ENCODE results near the gene MYH7. TPM values are rescaled to one million over a fixed set of nuclear protein-coding genes. Genes with fewer than 3 reads are reported as not detected.

The MYH7 gene
- total and polyA plus RNA-seq, 2 of the 4 experiments (the other 2 are of a cell fraction) = not detected

DNA sequence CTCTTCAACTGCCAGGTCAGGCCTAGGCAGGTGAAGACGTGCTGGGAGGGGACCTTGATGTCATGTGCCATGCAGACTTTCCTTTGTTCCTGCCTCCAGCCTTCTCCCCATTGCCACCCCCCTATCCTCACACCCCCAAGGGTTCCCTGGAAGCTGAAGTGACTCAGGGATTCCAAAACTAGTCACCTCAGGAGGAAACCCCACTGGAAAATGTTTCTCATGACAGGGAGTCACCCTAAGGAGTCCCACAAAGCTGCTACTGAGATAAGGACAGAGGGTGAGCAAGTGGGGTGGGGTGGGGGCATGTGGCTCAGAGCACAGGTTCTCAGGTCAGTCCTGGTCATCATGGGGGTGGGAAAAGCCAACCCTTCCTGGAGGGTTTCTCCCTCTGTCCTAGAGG lies 65.2 kb downstream of the MYH7 start:
- Histone ChIP-seq H4K5ac (ENCODE audit: low read depth, low read length) (no peak overlapping the region), H3K14ac (replicated peaks; ENCODE audit: low read depth, low read length) (no peak overlapping the region), H3K9ac (ENCODE audit: low read depth, low read length) (no peak overlapping the region), H3K4me2 (ENCODE audit: low read depth, low read length) (no peak overlapping the region), H3K4ac (ENCODE audit: low read depth, low read length) (no peak overlapping the region), H4K8ac (ENCODE audit: low read depth in 2 of 2, low read length in 2 of 2) (no peak overlapping the region), H3K56ac (ENCODE audit: extremely low read depth, insufficient read depth, low read length) (no peak overlapping the region), H2BK20ac (ENCODE audit: low read depth, low read length) (no peak overlapping the region), H2AK5ac (ENCODE audit: low read depth, low read length) (no peak overlapping the region), H4K20me1 (ENCODE audit: insufficient read depth, low read length) (no peaks in the 10 kb centered on the region), H2BK5ac (ENCODE audit: low read depth, low read length, poor library complexity, severe bottlenecking) (no peak overlapping the region), H3K36me3 (ENCODE audit: control insufficient read depth, insufficient read depth, low read length) (no peaks in the 10 kb centered on the region), H2AK9ac (replicated peaks; ENCODE audit: low read depth, low read length, poor library complexity) (no peak overlapping the region), H3K79me1 (ENCODE audit: low read depth in 1 of 2, low read length in 2 of 2) (no peaks in the 10 kb centered on the region), H2BK120ac (ENCODE audit: low read depth, low read length) (no peak overlapping the region), H3K9me3 (ENCODE audit: control insufficient read depth, insufficient read depth, low read length) (no peaks in the 10 kb centered on the region), H3K9me1 (ENCODE audit: insufficient read depth, low read length) (peaks cover 5% of the 10 kb centered on the region; the same call in 1 of the 2 replicates), H3K23ac (ENCODE audit: low read depth, low read length) (no peak overlapping the region), H3K18ac (ENCODE audit: low read depth, low read length) (no peak overlapping the region), H2BK15ac (ENCODE audit: low read depth, low read length) (no peak overlapping the region), H3K27me3 (ENCODE audit: control insufficient read depth, insufficient read depth, low read length) (peaks cover 39% of the 10 kb centered on the region), H3K4me1 (ENCODE audit: control insufficient read depth, insufficient read depth, low read length) (peaks cover 4% of the 10 kb centered on the region; the same call in 1 of the 2 replicates), H2AFZ (replicated peaks; ENCODE audit: low read length, poor library complexity) (no peak overlapping the region), H4K91ac (ENCODE audit: insufficient read depth, low read depth, low read length) (no peak overlapping the region), H3K4me3 (ENCODE audit: insufficient read depth, low read depth, low read length) (no peak overlapping the region), H3K27ac (ENCODE audit: insufficient read depth, low read length) (no peak overlapping the region)
- dilution Hi-C loops (cut with HindIII; ENCODE audit: low sequenced_read_pairs, unreplicated experiment) (no loop called here), intact Hi-C loops (cut with micrococcal nuclease) (no loop called here), in situ Hi-C loops (cut with MboI; ENCODE audit: low sequenced_read_pairs) (loop anchor here (10.0 kb wide), 1 partner anchor 45 kb away; the partner anchor contains the start of gene PABPN1)
- no peak for ATAC-seq (ENCODE audit: low read depth)
- ChIA-PET CTCF (no interaction called here), POLR2A (ENCODE audit: unreplicated experiment) (no interaction called here)
- DNase-seq = no peak
- no peak for TF ChIP-seq SMC3 (IDR thresholded peaks at IDR 0.05; ENCODE audit: low read depth, low read length)
- TF ChIP-seq CEBPB (IDR thresholded peaks at IDR 0.05; ENCODE audit: low read depth, low read length) = no peak
- no peak for TF ChIP-seq MAZ (IDR thresholded peaks at IDR 0.05; ENCODE audit: borderline replicate concordance, low read depth, low read length)
- TF ChIP-seq, protein P1, sequence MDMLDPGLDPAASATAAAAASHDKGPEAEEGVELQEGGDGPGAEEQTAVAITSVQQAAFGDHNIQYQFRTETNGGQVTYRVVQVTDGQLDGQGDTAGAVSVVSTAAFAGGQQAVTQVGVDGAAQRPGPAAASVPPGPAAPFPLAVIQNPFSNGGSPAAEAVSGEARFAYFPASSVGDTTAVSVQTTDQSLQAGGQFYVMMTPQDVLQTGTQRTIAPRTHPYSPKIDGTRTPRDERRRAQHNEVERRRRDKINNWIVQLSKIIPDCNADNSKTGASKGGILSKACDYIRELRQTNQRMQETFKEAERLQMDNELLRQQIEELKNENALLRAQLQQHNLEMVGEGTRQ (IDR thresholded peaks at IDR 0.05; ENCODE audit: low read depth, low read length) = no peak
- TF ChIP-seq CHD1 (IDR thresholded peaks at IDR 0.05; ENCODE audit: low read depth, low read length) = no peak
- no peak for TF ChIP-seq MXI1 (IDR thresholded peaks at IDR 0.05; ENCODE audit: borderline replicate concordance, low read depth, low read length)
- TF ChIP-seq BHLHE40 (IDR thresholded peaks at IDR 0.05; ENCODE audit: low read depth, low read length) = no peak
- no peak for TF ChIP-seq NFE2L2 (IDR thresholded peaks at IDR 0.05; ENCODE audit: low read depth, low read length)
- no peak for TF ChIP-seq MAFK (IDR thresholded peaks at IDR 0.05; ENCODE audit: low read depth, low read length)
- no peak for TF ChIP-seq RAD21 (IDR thresholded peaks at IDR 0.05; ENCODE audit: low read length)
- TF ChIP-seq FOS (IDR thresholded peaks at IDR 0.05; ENCODE audit: low read depth, low read length) = no peak
- TF ChIP-seq, protein P2, sequence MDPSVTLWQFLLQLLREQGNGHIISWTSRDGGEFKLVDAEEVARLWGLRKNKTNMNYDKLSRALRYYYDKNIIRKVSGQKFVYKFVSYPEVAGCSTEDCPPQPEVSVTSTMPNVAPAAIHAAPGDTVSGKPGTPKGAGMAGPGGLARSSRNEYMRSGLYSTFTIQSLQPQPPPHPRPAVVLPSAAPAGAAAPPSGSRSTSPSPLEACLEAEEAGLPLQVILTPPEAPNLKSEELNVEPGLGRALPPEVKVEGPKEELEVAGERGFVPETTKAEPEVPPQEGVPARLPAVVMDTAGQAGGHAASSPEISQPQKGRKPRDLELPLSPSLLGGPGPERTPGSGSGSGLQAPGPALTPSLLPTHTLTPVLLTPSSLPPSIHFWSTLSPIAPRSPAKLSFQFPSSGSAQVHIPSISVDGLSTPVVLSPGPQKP (IDR thresholded peaks at IDR 0.05; ENCODE audit: borderline replicate concordance, low read depth, low read length) = no peak
- no peak for TF ChIP-seq RCOR1 (IDR thresholded peaks at IDR 0.05; ENCODE audit: insufficient replicate concordance, low read length)
- TF ChIP-seq, protein P3, sequence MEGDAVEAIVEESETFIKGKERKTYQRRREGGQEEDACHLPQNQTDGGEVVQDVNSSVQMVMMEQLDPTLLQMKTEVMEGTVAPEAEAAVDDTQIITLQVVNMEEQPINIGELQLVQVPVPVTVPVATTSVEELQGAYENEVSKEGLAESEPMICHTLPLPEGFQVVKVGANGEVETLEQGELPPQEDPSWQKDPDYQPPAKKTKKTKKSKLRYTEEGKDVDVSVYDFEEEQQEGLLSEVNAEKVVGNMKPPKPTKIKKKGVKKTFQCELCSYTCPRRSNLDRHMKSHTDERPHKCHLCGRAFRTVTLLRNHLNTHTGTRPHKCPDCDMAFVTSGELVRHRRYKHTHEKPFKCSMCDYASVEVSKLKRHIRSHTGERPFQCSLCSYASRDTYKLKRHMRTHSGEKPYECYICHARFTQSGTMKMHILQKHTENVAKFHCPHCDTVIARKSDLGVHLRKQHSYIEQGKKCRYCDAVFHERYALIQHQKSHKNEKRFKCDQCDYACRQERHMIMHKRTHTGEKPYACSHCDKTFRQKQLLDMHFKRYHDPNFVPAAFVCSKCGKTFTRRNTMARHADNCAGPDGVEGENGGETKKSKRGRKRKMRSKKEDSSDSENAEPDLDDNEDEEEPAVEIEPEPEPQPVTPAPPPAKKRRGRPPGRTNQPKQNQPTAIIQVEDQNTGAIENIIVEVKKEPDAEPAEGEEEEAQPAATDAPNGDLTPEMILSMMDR (conservative IDR thresholded peaks at IDR 0.05; ENCODE audit: low read depth, low read length) = no peak
- no peak for TF ChIP-seq RFX5 (IDR thresholded peaks at IDR 0.05; ENCODE audit: low read depth, low read length)
- TF ChIP-seq POLR2A (IDR thresholded peaks at IDR 0.05; ENCODE audit: low read depth, low read length) = no peak
- WGBS, 2 experiments (ENCODE audit: extremely low coverage in 2 of 2, insufficient read length in 1 of 2) = no CpG with 5 or more reads among the region's 1 CpG
- BruUV-seq (replicated peaks) = no TSS peak
